C4-2B (cell line): ENCODE measurements around the gene ZNF48.

Experiments
- CTCF ChIP-seq: fragments of 450-650 bp; conservative IDR thresholded peaks from 2 replicates; pipeline ENCODE4 v1.5.1; 2017; ENCODE audit warnings: mild to moderate bottlenecking
- ZFX ChIP-seq: fragments of 450-650 bp; IDR thresholded peaks from 2 replicates; pipeline ENCODE4 v1.6.1; 2017

- no peak for TF ChIP-seq CTCF
- TF ChIP-seq ZFX, result no peak
Measured at GRCh38 chr16:30401768-30402425, 6.7 kb downstream of the ZNF48 start.
